Measurements from ENCODE around the gene HAPLN3.

DNA sequence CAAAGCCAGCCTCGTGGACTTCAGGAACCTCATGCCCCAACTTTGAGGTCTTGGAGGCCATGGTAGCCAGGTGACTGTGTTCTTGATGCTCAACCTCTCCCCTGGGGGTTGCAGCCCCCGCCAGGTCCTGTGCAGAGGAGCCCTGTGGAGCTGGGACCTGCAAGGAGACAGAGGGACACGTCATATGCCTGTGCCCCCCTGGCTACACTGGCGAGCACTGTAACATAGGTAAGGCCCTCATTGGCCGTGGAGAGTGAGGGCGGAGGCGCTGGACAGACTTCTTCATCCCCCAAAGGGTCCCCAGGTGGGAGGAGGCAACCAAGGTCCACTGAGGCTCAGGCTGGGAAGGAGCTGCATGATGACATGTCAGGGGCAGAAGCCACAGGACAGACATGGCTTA lies 35.1 kb downstream of the HAPLN3 start:
- no peak for TF ChIP-seq CTCF (IDR thresholded peaks at IDR 0.05)
- no peak for TF ChIP-seq POLR2A (IDR thresholded peaks at IDR 0.05)

Measured in tibial nerve (tissue), 3 donors.